SKM-1 treated with dmso at 0.1 percent for 144 hours (cell line): Measurements from ENCODE around the gene ABCD3.

Source experiments
- DNase-seq: peaks from one replicate; lab custom pipeline; 2025; ENCODE audit not compliant: unreplicated experiment; lab: John Stamatoyannopoulos, UW

The ABCD3 gene

GRCh38 chr1:94526152-94526980, 108.2 kb downstream of the ABCD3 start:
- DNase-seq: no peak

- DNase-seq: no peak
Measured at GRCh38 chr1:94527447-94528031, 109.3 kb downstream of the ABCD3 start.

- DNase-seq: no peak
Measured at GRCh38 chr1:94528299-94528698, 110.1 kb downstream of the ABCD3 start.

GRCh38 chr1:94528826-94529225, 110.6 kb downstream of the ABCD3 start:
- no peak for DNase-seq

DNA sequence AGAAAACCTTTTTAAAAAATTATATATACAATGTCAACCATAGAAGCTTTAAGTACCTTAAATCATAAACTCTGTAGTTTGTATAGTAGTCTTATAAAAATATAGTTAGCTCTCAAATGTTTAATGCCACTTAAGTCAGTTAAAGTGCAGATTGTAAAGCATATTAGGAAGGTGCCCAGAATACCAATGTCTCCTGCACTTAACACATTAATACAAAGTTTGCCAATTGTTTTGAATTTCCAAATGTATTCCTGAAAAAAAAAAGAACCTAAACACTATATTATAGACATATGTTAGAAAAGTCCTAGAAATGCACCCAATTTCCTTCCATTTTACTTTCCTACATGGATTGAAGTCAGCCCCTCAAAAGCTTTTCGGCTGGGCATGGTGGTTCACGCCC, 111.2 kb downstream of the ABCD3 start:
- DNase-seq: no peak

DNA sequence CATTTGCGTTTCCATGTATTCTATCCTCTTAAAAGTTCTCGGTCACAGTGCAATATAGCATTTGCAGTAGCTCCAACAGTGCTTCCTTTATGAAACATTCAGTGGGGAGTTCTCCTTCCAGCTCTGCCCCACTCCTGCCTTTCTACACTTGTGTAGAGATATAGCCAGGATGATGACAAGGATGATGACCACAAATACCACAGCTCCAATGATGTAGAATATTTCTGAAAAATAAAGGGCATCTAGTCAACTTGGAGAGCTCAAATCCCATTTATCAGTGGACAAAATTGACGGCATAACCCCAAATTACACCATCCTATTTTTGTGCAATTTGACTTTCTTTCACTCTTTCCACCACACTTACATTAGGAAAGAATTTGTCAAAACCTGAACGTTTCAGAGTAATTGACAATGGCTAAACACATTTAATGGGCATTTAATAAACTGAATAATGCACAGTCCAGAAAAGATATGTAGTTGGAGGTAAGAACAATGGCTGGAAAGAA, 112.2 kb downstream of the ABCD3 start:
- no peak for DNase-seq

DNA sequence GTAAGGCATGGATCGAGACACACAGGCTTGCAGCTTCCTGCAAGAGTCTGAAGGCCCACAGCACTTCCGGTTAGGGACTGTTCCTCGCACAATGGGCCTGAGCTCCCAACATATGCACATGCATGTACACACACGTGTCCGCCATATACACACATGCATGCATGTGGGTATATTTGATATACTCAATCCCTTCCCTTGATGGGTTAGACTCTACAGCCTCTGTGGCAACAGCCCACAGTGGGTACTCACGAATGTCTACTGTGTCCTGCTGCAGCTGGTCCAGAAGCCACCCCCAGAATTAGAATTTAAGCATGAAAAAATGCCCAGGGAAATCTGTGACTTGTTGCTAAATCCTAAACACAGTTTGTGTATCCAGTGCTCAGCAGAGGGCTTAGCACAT, 113.5 kb downstream of the ABCD3 start:
- no peak for DNase-seq

- DNase-seq: no peak
Measured at GRCh38 chr1:94532077-94532476, 113.9 kb downstream of the ABCD3 start.

GRCh38 chr1:94535095-94535494, 116.9 kb downstream of the ABCD3 start:
- DNase-seq: no peak

GRCh38 chr1:94535879-94536278, 117.7 kb downstream of the ABCD3 start:
- no peak for DNase-seq

DNA sequence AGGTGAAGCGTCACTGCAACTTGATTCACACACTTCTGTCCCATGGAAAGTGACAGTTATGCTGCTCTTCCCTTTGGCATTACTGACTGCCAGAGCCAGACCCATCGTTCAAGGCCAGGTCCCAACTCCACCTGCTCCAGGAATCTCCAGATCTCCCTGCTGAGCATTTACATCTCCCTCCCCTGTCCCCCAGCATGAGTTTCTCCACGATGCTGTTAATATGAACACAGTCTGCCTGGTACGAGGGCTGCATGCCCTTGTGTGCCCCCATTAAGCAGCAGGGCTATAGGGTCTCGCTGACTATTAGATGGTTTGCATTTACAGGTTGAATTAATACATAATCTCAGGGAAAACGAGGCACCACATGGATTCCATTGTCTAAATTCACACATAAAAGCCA, 119.1 kb downstream of the ABCD3 start:
- DNase-seq: no peak

DNA sequence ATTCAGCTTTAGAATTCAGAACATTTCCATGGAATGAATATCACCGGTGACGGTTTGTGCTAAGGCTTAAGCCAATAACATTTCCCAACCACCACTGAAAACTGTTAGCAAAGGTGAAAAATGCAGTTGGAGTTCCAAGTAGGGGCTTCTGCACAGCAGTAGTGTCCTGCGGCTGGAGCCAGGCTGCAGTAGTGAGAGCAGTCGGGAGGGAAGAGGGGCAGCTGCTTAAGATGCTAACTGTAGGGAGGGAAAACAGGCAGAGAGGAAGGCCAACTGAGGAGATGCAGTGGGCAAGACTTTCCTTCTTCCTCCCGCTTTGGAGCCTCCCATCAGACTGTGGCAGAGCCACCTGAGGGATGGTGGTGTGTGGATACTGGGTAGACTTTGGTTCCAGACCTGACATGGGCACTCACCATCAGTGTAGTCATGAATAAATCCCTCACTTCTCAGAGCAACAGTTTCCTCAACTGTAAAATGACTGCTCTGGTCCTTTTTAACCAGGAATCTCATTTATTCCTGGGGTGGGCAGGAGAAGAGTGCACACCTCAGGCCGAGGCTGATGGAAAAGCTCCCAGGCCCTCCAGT, 120.1 kb downstream of the ABCD3 start:
- no peak for DNase-seq

GRCh38 chr1:94539496-94539895, 121.3 kb downstream of the ABCD3 start:
- DNase-seq: no peak

- DNase-seq: no peak
Measured at GRCh38 chr1:94540440-94541245, 122.5 kb downstream of the ABCD3 start.

DNA sequence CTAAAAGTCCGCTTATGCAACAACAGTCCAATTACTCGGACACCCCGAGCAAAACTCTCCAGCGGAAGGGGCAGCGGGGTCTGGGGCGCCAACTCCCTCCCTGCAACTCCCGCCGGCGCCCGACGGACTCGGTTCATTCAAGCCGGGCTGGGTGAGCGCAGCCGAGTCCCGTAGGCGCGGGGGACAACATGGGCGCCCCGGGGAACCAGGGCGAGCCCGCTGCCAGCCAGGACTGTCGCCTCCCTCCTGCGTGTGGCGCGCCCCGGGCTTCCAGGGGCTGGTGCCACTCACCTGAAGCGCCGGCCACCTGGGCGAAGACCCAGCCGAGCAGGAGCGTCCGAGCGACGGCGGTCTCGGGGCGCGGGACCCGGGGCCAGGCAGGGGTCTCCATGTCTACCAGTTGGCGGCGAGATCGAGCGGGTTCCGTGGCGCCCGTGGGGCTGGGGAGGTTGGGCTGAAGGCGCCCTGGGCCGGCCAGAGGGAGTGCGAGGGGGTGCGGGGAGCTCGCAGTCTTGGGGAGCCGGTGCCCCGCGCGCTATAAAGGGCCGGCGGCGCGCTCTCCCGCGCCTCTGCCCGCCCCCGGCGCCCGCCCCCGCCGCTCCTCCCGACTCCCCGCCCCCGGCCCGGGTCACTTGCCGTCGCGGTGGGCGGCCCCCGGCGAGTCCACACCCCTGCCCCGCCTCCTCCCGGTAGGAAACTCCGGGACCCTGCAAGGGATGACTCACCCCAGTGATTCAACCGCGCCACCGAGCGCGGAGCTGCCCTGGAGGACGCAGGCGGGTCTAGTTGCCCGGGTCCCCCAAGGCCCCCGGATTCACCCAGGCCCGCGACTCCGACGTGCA, 123.3 kb downstream of the ABCD3 start, which contains the start of gene F3:
Gene F3 (minus strand): TSS at position 514 of the 842 bp plus-strand sequence. CDS start 123 bp downstream, at position 391.
- DNase-seq: peak; percentile 70

DNA sequence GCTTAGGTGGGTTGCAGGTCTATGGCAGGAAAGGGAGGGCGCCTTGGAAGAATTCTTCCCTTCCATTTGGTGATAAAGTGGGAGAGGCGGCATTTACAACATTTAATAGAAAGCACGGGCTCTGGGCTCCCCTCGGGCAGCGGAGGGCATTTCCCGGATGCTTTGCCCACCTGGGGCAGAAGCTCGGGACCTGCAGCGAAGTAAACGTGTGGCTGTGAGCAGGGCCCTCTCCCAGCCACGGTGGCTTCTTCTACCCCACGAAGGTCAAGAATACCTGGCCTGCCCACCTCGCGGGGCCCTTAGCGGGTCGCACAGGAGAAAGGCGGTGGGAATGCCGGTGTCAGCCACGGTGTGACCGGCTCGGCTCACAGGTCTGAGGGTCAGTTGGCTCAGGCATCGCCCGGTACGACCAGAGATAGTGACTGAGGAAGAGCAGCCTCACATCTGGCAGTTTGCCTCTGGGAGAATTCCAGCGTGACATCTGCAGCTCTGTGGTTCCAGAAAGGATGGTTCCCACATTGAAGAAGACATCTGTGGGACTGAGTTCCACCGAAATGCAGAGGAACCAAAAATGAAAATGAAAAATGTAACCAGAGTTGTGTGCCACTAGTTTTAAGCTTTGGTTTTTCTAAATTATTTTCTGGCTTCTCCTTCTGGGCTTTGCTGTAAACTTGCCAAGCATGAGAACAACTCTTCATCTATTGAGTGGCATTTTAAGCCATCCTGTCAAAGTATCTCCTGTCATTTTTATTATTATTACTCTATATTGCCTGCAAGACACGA, 124.1 kb downstream of the ABCD3 start:
- DNase-seq: no peak

GRCh38 chr1:94543001-94543400, 124.8 kb downstream of the ABCD3 start:
- DNase-seq: peak; percentile 30

DNA sequence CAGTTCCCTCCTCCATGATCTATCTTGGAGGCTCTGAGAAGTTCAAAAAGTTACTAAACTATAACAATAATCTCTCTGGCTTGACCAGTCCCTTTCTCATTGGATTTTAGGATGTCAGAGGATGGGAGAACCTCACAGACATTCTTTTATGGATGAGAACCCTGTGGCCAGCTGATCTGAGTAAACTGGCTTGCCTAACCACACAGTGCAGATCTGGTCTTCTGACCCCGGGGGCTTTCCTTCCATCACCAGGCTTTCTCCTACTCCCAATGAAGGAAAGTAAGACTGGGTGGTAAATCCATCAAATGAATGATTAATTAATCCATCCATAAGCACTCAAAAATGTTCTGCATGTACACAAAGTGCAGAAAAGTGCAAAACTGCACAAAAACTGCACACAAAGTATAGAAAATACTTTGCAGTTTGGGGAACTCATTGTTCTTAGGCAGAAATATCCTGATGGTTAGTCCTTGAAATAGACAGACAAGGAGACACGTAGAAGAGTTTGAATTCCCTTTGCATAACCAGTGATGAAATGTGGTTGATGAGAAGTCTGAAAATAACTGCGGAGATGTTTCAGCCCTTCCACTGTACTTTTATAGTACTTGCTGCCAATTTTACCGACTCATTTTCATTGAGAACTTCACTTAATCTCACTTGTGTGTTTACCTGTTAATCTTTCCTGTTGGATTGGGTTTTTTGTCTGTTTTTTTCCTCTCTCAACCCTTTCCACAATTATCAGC, 125.9 kb downstream of the ABCD3 start:
- no peak for DNase-seq
